H1 (cell line): ENCODE data around the gene ADAMTS17. TPM values are rescaled to one million over a fixed set of nuclear protein-coding genes. Genes with fewer than 3 reads are reported as not detected.

Experiments
- CTCF ChIA-PET: fragments of 300-600 bp; sonication (Branson Sonifier 250); formaldehyde crosslinking; loops from one replicate; lab custom pipeline; 2021; ENCODE audit not compliant: partially characterized antibody; lab: Charles Lee
- POLR2A ChIA-PET: fragments of 300-600 bp; sonication (Branson Sonifier 250); formaldehyde crosslinking; loops from one replicate; lab custom pipeline; 2021; ENCODE audit warnings: inconsistent platforms; ENCODE audit not compliant: partially characterized antibody; lab: Charles Lee
- DNase-seq, 2 experiments: peaks; one replicate each; pipeline versions ENCODE4 v3.0.0 to v3.0.0-alpha.2; 2010 to 2022; ENCODE audit warnings: low spot score in 2 of 2, low read depth in 1 of 2, mixed read lengths in 1 of 2
- FAIRE-seq: peaks from 2 replicates; lab custom pipeline; 2011; peaks lifted over from hg19 to GRCh38; lab: Jason Lieb, UNC
- H2AFZ ChIP-seq: 2 replicates; pipeline ENCODE4 v1.8.1; 2012; ENCODE audit warnings: low read length, inconsistent platforms
- H2AK5ac ChIP-seq: 2 replicates; pipeline ENCODE4 v1.6.1; 2013; ENCODE audit warnings: low read depth, low read length
- H2BK120ac ChIP-seq: replicated peaks from 2 replicates; pipeline ENCODE3; 2013; ENCODE audit warnings: low read depth, low read length, inconsistent platforms
- H2BK12ac ChIP-seq: 2 replicates; pipeline ENCODE4 v1.6.1; 2013; ENCODE audit warnings: low read depth, low read length
- H2BK15ac ChIP-seq: 2 replicates; pipeline ENCODE4 v1.6.1; 2013; ENCODE audit warnings: low read length
- H2BK20ac ChIP-seq: 2 replicates; pipeline ENCODE4 v1.6.1; 2013; ENCODE audit warnings: low read length
- H2BK5ac ChIP-seq: 2 replicates; pipeline ENCODE4 v1.6.1; 2013; ENCODE audit warnings: low read depth, low read length
- H3K14ac ChIP-seq: 2 replicates; pipeline ENCODE4 v1.6.1; 2013; ENCODE audit warnings: inconsistent platforms; ENCODE audit not compliant: insufficient read length
- H3K18ac ChIP-seq: 2 replicates; pipeline ENCODE4 v1.6.1; 2013; ENCODE audit warnings: low read length; ENCODE audit errors: extremely low read depth
- H3K23ac ChIP-seq: 2 replicates; pipeline ENCODE4 v1.6.1; 2013; ENCODE audit warnings: inconsistent platforms; ENCODE audit not compliant: insufficient read length
- H3K23me2 ChIP-seq: 2 replicates; pipeline ENCODE4 v1.6.1; 2013; ENCODE audit warnings: low read depth, low read length
- H3K27ac ChIP-seq: 2 replicates; pipeline ENCODE4 v1.6.1; 2011; ENCODE audit warnings: low read depth, low read length, inconsistent platforms
- H3K27me3 ChIP-seq, 4 experiments: replicated peaks in 1 of 4; 1 replicate in 1 of 4; 2 replicates in 3 of 4; pipeline versions ENCODE4 v1.6.1 to v1.8.1; 2011 to 2013; ENCODE audit warnings: low read length in 3 of 4, mild to moderate bottlenecking in 3 of 4, inconsistent platforms in 2 of 4, mixed read lengths in 2 of 4, moderate library complexity in 1 of 4; ENCODE audit not compliant: control insufficient read depth in 3 of 4, insufficient read depth in 3 of 4; ENCODE audit errors: extremely low read depth in 1 of 4
- H3K36me3 ChIP-seq, 4 experiments: 2 replicates each; pipeline versions ENCODE4 v1.6.1 to v1.8.1; 2011 to 2013; ENCODE audit warnings: mild to moderate bottlenecking in 4 of 4, low read length in 3 of 4, moderate library complexity in 2 of 4, control low read depth in 1 of 4, inconsistent platforms in 1 of 4; ENCODE audit not compliant: insufficient read depth in 4 of 4, control insufficient read depth in 2 of 4
- H3K4ac ChIP-seq: replicated peaks from 2 replicates; pipeline ENCODE3; 2013; ENCODE audit warnings: low read length, low read depth, mixed read lengths, inconsistent platforms; ENCODE audit not compliant: insufficient read length
- H3K4me1 ChIP-seq, 4 experiments: replicated peaks in 1 of 4; 1 replicate in 1 of 4; 2 replicates in 3 of 4; pipeline versions ENCODE4 v1.6.1 to v1.8.1; 2011 to 2013; ENCODE audit warnings: low read length in 3 of 4, inconsistent platforms in 2 of 4, mixed read lengths in 1 of 4; ENCODE audit not compliant: insufficient read depth in 4 of 4, control insufficient read depth in 3 of 4
- H3K4me2 ChIP-seq, 2 experiments: 2 replicates each; pipeline versions ENCODE4 v1.6.1 to v1.8.1; 2011 to 2013; ENCODE audit warnings: low read depth in 2 of 2, low read length in 2 of 2, control low read depth in 1 of 2, inconsistent platforms in 1 of 2, mild to moderate bottlenecking in 1 of 2; ENCODE audit not compliant: insufficient read depth in 1 of 2
- H3K4me3 ChIP-seq, 4 experiments: fragments of 200-600, 300-600 bp in 1 of 4; sonication (generic), shearing (Covaris generic), sonication (Bioruptor Twin) in 1 of 4; 2 replicates each; pipeline versions ENCODE4 v1.5.1 to v1.8.1; 2011 to 2016; ENCODE audit warnings: low read length in 4 of 4, low read depth in 3 of 4, control low read depth in 2 of 4, inconsistent platforms in 2 of 4, mild to moderate bottlenecking in 2 of 4, mixed read lengths in 1 of 4, moderate library complexity in 1 of 4; ENCODE audit not compliant: insufficient read depth in 2 of 4; ENCODE audit errors: extremely low read depth in 1 of 4
- H3K56ac ChIP-seq: replicated peaks from 2 replicates; pipeline ENCODE3; 2013; ENCODE audit warnings: low read depth, mild to moderate bottlenecking, mixed read lengths, low read length, inconsistent platforms; ENCODE audit not compliant: insufficient read length
- H3K79me1 ChIP-seq: 2 replicates; pipeline ENCODE4 v1.6.1; 2013; ENCODE audit warnings: low read depth, low read length, control low read depth
- H3K79me2 ChIP-seq, 2 experiments: 2 replicates each; pipeline versions ENCODE4 v1.6.1 to v1.8.1; 2012 to 2013; ENCODE audit warnings: low read length in 2 of 2, mild to moderate bottlenecking in 2 of 2, inconsistent platforms in 1 of 2; ENCODE audit not compliant: insufficient read depth in 2 of 2, control insufficient read depth in 1 of 2
- H3K9ac ChIP-seq, 4 experiments: replicated peaks in 1 of 4; 1 replicate in 1 of 4; 2 replicates in 3 of 4; pipeline versions ENCODE4 v1.6.1 to v1.8.1; 2011 to 2013; ENCODE audit warnings: low read depth in 3 of 4, low read length in 3 of 4, control low read depth in 2 of 4, mild to moderate bottlenecking in 2 of 4, moderate library complexity in 2 of 4, inconsistent platforms in 1 of 4; ENCODE audit errors: extremely low read depth in 1 of 4
- H3K9me3 ChIP-seq, 2 experiments: 2 replicates each; pipeline versions ENCODE4 v1.6.1 to v1.8.1; 2012 to 2013; ENCODE audit warnings: mild to moderate bottlenecking in 2 of 2, moderate library complexity in 2 of 2, control low read depth in 1 of 2, inconsistent platforms in 1 of 2, low read depth in 1 of 2, low read length in 1 of 2, mixed read lengths in 1 of 2; ENCODE audit not compliant: insufficient read depth in 2 of 2
- H4K20me1 ChIP-seq, 2 experiments: replicated peaks in 1 of 2; 2 replicates each; pipeline versions ENCODE3 to v1.8.1; 2011 to 2013; ENCODE audit warnings: inconsistent platforms in 2 of 2, low read length in 2 of 2, mild to moderate bottlenecking in 1 of 2; ENCODE audit not compliant: insufficient read depth in 2 of 2, control insufficient read depth in 1 of 2
- H4K5ac ChIP-seq: 2 replicates; pipeline ENCODE4 v1.6.1; 2013; ENCODE audit warnings: low read length, low read depth, mixed read lengths, inconsistent platforms; ENCODE audit not compliant: insufficient read length
- H4K8ac ChIP-seq: 2 replicates; pipeline ENCODE4 v1.8.0; 2013; ENCODE audit warnings: mild to moderate bottlenecking, moderate library complexity, low read length, inconsistent platforms; ENCODE audit not compliant: insufficient read depth; ENCODE audit errors: extremely low read depth
- H4K91ac ChIP-seq: replicated peaks from 2 replicates; pipeline ENCODE3; 2013; ENCODE audit warnings: low read length, mixed read lengths, inconsistent platforms; ENCODE audit not compliant: insufficient read length
- CTCF ChIP-seq, 3 experiments: IDR thresholded peaks; 1 replicate in 2 of 3; 2 replicates in 1 of 3; pipeline versions ENCODE4 v1.5.1 to v1.6.1; 2011; ENCODE audit warnings: low read length in 3 of 3, mild to moderate bottlenecking in 3 of 3, inconsistent platforms in 2 of 3, low read depth in 1 of 3, moderate library complexity in 1 of 3; ENCODE audit not compliant: insufficient read depth in 1 of 3; ENCODE audit errors: control extremely low read depth in 1 of 3
- JUN ChIP-seq: IDR thresholded peaks from 2 replicates; pipeline ENCODE4 v1.6.1; 2011; ENCODE audit warnings: low read depth, mild to moderate bottlenecking, improper control_type of control experiment, low read length
- NRF1 ChIP-seq: IDR thresholded peaks from 2 replicates; pipeline ENCODE4 v1.6.1; 2011; ENCODE audit warnings: mild to moderate bottlenecking, low read depth, low read length, improper control_type of control experiment
- POLR2A ChIP-seq, 2 experiments: IDR thresholded peaks; 1 replicate in 1 of 2; 2 replicates in 1 of 2; pipeline ENCODE4 v1.6.1; 2011; ENCODE audit warnings: low read depth in 2 of 2, low read length in 2 of 2, mild to moderate bottlenecking in 2 of 2; ENCODE audit errors: control extremely low read depth in 1 of 2
- RAD21 ChIP-seq, 2 experiments: IDR thresholded peaks in 1 of 2; conservative IDR thresholded peaks in 1 of 2; 2 replicates each; pipeline ENCODE4 v1.6.1; 2011; ENCODE audit warnings: low read depth in 2 of 2, low read length in 2 of 2, improper control_type of control experiment in 1 of 2, inconsistent platforms in 1 of 2, mild to moderate bottlenecking in 1 of 2, moderate library complexity in 1 of 2
- RFX5 ChIP-seq: IDR thresholded peaks from 2 replicates; pipeline ENCODE4 v1.6.1; 2011; ENCODE audit warnings: low read depth, low read length, improper control_type of control experiment, borderline replicate concordance
- SIX5 ChIP-seq: IDR thresholded peaks from 2 replicates; pipeline ENCODE4 v1.6.1; 2011; ENCODE audit warnings: mild to moderate bottlenecking, low read depth, low read length
- SP2 ChIP-seq: IDR thresholded peaks from 2 replicates; pipeline ENCODE4 v1.6.1; 2012; ENCODE audit warnings: mild to moderate bottlenecking, low read length, inconsistent platforms
- SUZ12 ChIP-seq: fragments of 200-600 bp; sonication (generic); IDR thresholded peaks from 2 replicates; pipeline ENCODE4 v1.6.1; 2012; ENCODE audit warnings: mild to moderate bottlenecking, inconsistent platforms, low read length, moderate library complexity, mixed read lengths
- TAF7 ChIP-seq: optimal IDR thresholded peaks from 2 replicates; pipeline ENCODE3; 2011; ENCODE audit warnings: low read depth, mild to moderate bottlenecking, inconsistent platforms, low read length, moderate library complexity, borderline replicate concordance
- TEAD4 ChIP-seq: IDR thresholded peaks from 2 replicates; pipeline ENCODE4 v1.6.1; 2012; ENCODE audit warnings: low read depth, low read length, inconsistent platforms, mixed read lengths
- WGBS, 2 experiments: shearing (Covaris generic) in 1 of 2; methylation state at CpG; one replicate each; pipeline versions ENCODE4 v1.1.6 to v1.1.7; 2013 to 2015; ENCODE audit warnings: low lambda C conversion rate in 2 of 2, mixed read lengths in 2 of 2, inconsistent platforms in 1 of 2, low coverage in 1 of 2, missing lambda C conversion rate in 1 of 2; ENCODE audit not compliant: insufficient replicate concordance in 2 of 2, insufficient coverage in 1 of 2, insufficient read length in 1 of 2; ENCODE audit errors: extremely low coverage in 1 of 2, missing lambda C conversion rate in 1 of 2; 5-methylcytosine and 5-hydroxymethylcytosine counted together
- polyA plus RNA-seq, 7 experiments: library from polyadenylated mRNA; depleted of rRNA in 3 of 7; stranded (reverse) in 5 of 7; unstranded in 2 of 7; fragments of >200 nt in 5 of 7; fragments of 200-250 nt in 2 of 7; gene quantifications; 1 replicate in 5 of 7; 2 replicates in 1 of 7; 4 replicates in 1 of 7; pipeline versions ENCODE4 v1.2.1 to v1.2.3, GENCODE V29; 2011 to 2013; ENCODE audit warnings: missing spikeins in 2 of 7, mixed read lengths in 2 of 7
- total RNA-seq: library from RNA; stranded (reverse); fragmentation: NEBNext Ultra II Directional; extraction: Animal tissue kit (Norgen Biotek cat#: 25700); gene quantifications from 2 replicates; pipeline ENCODE4 v1.2.1, GENCODE V29; 2021

The ADAMTS17 gene
- total and polyA plus RNA-seq, 2 of the 8 experiments (the other 6 are each of a cell fraction or from before 2014, with no cell fraction given): 0.51 to 1.7 TPM

- H2BK120ac ChIP-seq: no peak overlapping the region
- H3K4me3 ChIP-seq: no peak overlapping the region
- H3K79me1 ChIP-seq: no peaks in the 10 kb centered on the region
- no peak overlapping the region for H2BK12ac ChIP-seq
- no peak overlapping the region for H2AFZ ChIP-seq
- H4K91ac ChIP-seq: no peak overlapping the region
- ChIA-PET CTCF (interaction anchor here (0.9 kb wide), 2 partner anchors 11 to 161 kb away, joined by 3 read pairs; no protein-coding TSS in a partner anchor), POLR2A (no interaction called here)
- H3K79me2 ChIP-seq: no peaks in the 10 kb centered on the region
- no peaks in the 10 kb centered on the region for H3K4me1 ChIP-seq
- no peak overlapping the region for H3K23ac ChIP-seq
- no peak overlapping the region for H4K8ac ChIP-seq
- H4K20me1 ChIP-seq: no peaks in the 10 kb centered on the region
- H3K56ac ChIP-seq: no peak overlapping the region
- H4K5ac ChIP-seq: no peak overlapping the region
- no peak overlapping the region for H3K4ac ChIP-seq
- H2AK5ac ChIP-seq: no peak overlapping the region
- H3K27me3 ChIP-seq: no peaks in the 10 kb centered on the region
- DNase-seq (no peak), FAIRE-seq (no peak)
- H3K23me2 ChIP-seq: no peaks in the 10 kb centered on the region
- no peak overlapping the region for H3K14ac ChIP-seq
- no peak overlapping the region for H2BK20ac ChIP-seq
- no peak overlapping the region for H2BK15ac ChIP-seq
- no peak overlapping the region for H3K27ac ChIP-seq
- no peak overlapping the region for H3K9ac ChIP-seq
- no peak overlapping the region for H3K4me2 ChIP-seq
- no peak overlapping the region for H2BK5ac ChIP-seq
- WGBS, 2 experiments: 89% methylated on average over 12 of the region's 12 CpGs; no CpG with 5 or more reads in 1 of the 2 experiments
- H3K36me3 ChIP-seq: no peaks in the 10 kb centered on the region
- H3K9me3 ChIP-seq: no peaks in the 10 kb centered on the region
- H3K18ac ChIP-seq: no peak overlapping the region
- TF ChIP-seq POLR2A (IDR thresholded peaks at IDR 0.05; ENCODE audit: control extremely low read depth in 1 of 2, low read depth in 2 of 2, low read length in 2 of 2): no peak
- TF ChIP-seq NRF1: no peak
- no peak for TF ChIP-seq TAF7
- no peak for TF ChIP-seq RFX5
- TF ChIP-seq SUZ12: no peak
- TF ChIP-seq SP2: no peak
- TF ChIP-seq RAD21 (IDR thresholded peaks at IDR 0.05 in 1 of 2, conservative IDR thresholded peaks at IDR 0.05 in 1 of 2; ENCODE audit: low read depth in 2 of 2, low read length in 2 of 2): no peak
- no peak for TF ChIP-seq SIX5
- TF ChIP-seq JUN: no peak
- TF ChIP-seq TEAD4: no peak
- TF ChIP-seq CTCF (IDR thresholded peaks at IDR 0.05; ENCODE audit: control extremely low read depth in 1 of 3, insufficient read depth in 1 of 3, low read depth in 1 of 3, low read length in 3 of 3): no peak
Observed at GRCh38 chr15:100175406-100176114, 166.2 kb downstream of the ADAMTS17 start.
